GM11168 (cell line): ENCODE measurements around the gene TIE1.

ENCODE experiments used
- in situ Hi-C: fragments of 300-500 bp; cut with MboI; formaldehyde crosslinking; loops from one replicate; pipeline ENCODE4 v1.12.0; 2022; ENCODE audit warnings: low sequenced_read_pairs; ENCODE audit not compliant: unreplicated experiment

The TIE1 gene

GRCh38 chr1:43329995-43330751, 29.4 kb downstream of the TIE1 start:
- in situ Hi-C loops = no loop called here

GRCh38 chr1:43331688-43332087, 30.9 kb downstream of the TIE1 start:
- in situ Hi-C loops = no loop called here

GRCh38 chr1:43334453-43335205, 33.8 kb downstream of the TIE1 start:
- in situ Hi-C loops = no loop called here

GRCh38 chr1:43337588-43337987, 36.8 kb downstream of the TIE1 start, which contains the start of gene MPL:
Gene MPL, plus strand, starts transcription at chr1:43337818. Its CDS starts 31 bp downstream, at chr1:43337849.
- in situ Hi-C loops = no loop called here

GRCh38 chr1:43338001-43338400, 37.2 kb downstream of the TIE1 start:
- in situ Hi-C loops = no loop called here

- in situ Hi-C loops = no loop called here
These were observed 38.9 kb downstream of the TIE1 start for GRCh38 chr1:43339584-43340232.

GRCh38 chr1:43340559-43340958, 39.8 kb downstream of the TIE1 start:
- in situ Hi-C loops = no loop called here

GRCh38 chr1:43344267-43344850, 43.6 kb downstream of the TIE1 start:
- in situ Hi-C loops = no loop called here

- in situ Hi-C loops = no loop called here
These were observed 44.3 kb downstream of the TIE1 start for GRCh38 chr1:43345120-43345519.

GRCh38 chr1:43346636-43347035, 45.9 kb downstream of the TIE1 start:
- in situ Hi-C loops = no loop called here

GRCh38 chr1:43348343-43348808, 47.6 kb downstream of the TIE1 start:
- in situ Hi-C loops = no loop called here

GRCh38 chr1:43348809-43349593, 48.2 kb downstream of the TIE1 start:
- in situ Hi-C loops = no loop called here

- in situ Hi-C loops = no loop called here
These were observed 49.0 kb downstream of the TIE1 start for GRCh38 chr1:43349594-43350306.

- in situ Hi-C loops = no loop called here
These were observed 50.2 kb downstream of the TIE1 start for GRCh38 chr1:43350976-43351375.

GRCh38 chr1:43351421-43352350, 50.9 kb downstream of the TIE1 start:
- in situ Hi-C loops = no loop called here

- in situ Hi-C loops = no loop called here
These were observed 51.5 kb downstream of the TIE1 start for GRCh38 chr1:43352351-43352705.

GRCh38 chr1:43352881-43353280, 52.1 kb downstream of the TIE1 start:
- in situ Hi-C loops = no loop called here

- in situ Hi-C loops = no loop called here
These were observed 53.7 kb downstream of the TIE1 start for GRCh38 chr1:43354471-43354870.
